Measurements from ENCODE around the gene CCDC57.

The CCDC57 gene

DNA sequence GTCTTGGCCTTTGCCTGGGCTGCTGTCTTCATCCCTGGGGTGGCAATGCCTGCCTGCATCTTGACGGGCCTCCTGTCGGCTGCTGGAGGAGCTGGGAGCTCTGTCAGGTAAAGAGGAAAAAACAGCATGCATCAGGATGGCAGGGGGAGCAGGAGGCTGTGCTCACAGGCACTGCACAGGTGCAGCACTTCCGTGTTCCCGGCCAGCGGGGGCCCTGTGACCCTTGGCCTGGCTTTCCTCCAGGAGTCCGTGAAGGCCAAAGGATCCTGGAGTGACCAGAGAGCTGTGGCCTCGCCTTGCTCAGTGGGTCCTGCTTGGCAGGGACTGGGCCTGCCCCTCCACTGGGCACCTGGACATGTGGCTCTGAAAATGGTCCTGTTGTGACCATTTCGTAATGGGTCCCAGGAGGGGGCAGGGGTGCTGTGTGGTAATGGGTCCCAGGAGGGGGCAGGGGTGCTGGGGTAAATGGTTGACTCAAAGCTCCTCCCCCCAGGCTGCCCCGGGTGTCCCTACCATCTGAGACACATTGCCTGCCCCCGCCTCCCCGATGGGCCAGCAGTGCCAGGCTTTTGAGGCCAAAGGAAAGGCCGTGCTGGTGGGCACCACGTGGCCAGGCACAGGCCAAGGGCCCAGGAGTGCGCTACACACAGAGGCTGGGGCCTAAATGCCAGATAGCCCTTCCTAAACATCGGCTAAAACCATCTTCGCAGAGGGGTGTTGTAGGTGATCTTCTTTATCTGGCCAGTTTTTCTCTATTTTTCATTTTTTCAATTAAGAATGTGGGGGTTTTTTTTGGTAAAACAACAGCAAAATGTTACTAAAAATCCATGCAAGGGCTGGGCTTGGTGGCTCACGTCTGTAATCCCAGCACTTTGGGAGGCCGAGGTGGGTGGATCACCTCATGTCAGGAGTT is 110.6 kb downstream of the CCDC57 start:
- no peak for DNase-seq

DNA sequence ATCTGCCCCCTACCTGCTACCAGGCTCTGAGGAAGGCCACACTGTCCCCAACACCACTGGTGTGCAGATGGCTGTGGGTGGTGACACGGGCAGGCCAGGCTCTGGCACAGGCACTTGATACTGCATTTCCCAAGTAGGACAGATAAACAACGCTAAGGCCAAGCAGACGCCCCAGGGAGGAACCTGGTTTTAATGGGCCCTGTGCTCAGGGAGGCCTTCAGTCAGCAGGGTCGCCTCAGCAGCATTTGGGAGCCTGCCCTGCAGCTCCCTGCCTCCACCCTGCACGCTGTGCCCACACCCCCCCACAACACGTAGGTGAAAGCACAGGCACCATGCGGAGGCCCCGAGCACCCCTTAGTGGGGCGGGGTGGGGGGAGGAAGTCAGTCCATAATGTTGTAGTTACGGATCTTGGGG is 111.3 kb downstream of the CCDC57 start:
- no peak for DNase-seq

DNA sequence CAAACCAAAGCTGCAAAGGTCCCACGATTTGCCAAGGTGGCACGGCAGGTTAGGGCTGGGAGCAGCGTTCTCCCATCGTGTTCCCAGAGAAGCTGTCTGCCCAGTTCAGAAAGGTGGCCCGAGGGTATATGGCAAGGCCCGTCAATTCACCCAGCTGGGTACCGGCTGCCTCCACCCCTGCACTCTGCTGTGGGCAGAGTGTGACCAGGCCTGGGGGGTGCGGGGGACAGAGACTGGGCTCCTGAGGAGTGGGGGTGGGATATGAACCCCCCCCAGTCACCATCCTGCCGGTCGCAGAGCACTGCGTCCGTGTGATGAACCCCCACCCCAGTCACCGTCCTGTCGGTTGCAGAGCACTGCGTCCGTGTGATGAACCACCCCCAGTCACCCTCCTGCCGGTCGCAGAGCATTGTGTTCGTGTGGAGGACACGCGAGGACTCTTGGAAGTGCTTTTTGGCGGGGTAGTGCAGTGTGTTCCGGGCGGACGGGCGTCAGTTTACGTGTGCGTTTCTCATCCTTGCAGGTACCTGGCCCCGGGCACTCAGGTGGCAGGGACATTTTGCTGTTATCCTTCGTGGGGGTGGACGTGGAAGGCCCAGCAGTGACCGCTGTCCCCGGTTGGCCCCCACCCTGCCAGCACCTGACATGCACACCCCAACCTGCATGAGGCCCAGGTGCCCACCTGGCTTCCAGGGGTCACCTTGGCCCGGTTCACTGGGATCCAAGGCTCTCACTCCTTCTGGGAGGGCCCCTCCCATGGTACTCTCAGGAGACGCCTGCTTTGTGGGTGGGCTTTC is 111.9 kb downstream of the CCDC57 start:
- no peak for DNase-seq

DNA sequence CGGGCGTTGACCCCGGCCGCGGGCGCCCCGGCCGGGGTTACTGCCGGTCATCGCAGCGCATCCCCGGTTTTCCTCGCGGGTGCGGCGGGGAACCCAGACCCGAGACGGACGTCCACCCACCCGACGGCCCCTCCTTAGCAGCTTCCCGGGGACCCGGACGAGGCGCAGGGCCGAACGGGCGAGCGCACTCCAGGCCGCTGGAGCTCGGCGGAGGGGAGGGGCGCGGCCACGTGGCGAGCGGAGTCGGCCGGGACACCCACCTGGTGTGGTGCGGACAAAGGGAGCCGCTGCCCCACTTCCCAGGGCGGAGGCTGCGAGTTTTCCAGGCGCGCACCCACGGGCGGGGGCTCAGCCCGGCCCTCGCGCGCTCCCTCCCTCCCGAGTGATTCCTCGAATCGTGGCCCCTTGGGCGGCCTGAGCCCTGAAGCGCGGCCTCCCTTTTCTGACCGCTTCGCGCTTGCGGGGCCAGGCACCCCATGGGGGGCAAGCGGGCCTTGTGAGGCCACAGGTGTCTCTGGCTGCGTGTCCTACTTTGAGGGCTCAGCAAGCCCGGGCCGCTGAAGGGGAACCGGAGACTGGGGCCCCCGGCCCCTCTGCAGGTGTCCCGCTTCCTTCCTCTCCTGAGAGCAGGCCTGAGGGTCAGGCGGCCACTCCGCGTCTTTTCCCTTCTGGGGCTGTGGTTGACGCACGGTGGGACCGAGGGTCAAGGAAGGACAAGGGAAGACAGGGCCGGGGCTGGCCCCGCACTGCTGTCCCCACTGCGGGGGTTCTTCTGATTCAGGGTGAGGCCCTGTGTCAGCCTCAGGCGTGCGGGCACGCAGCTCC is 113.5 kb downstream of the CCDC57 start:
- DNase-seq, result no peak

DNA sequence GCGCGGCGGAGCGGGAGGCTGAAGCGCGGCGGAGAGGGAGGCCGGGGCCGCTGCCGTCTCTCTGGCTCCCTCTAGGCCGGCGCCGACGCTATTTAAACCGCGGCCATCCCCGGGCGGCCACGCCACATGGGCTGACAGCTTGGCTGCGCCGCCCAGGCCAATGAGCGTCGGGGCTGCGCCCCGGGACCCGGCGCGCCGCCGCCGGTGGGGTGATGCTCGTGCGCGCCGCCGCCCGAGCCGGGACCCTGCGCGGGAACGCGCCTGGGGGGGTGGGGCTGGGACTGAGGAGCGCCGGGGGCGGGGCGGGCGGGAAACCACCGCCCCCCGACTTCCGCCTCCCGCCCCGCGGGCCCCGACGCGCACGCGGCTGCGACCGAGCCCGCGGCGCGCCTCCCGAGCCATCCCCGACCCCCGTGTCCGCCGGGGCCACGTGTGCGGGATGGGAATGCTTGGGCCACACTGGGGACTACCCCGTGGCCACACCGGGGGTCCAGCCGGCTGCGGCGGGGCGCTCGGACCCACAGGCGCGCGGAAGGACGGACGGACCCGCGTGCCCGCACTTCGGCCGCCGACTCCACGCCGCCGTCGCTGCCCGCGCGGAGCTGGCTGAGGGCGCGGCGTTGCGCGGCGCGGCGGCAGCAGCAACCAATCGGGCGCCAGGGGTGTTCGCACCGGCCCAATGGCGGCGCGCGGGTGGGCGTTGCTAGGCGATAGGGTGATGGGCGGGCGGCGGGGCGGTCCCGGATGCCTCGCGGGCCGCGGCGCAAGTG is 114.3 kb downstream of the CCDC57 start, which contains the start of gene FASN:
Gene FASN, minus strand, starts transcription at position 68 of the 770 bp plus-strand sequence. CDS start 1,791 bp downstream, outside the sequence.
- DNase-seq, result peak; percentile 95 to 96

DNA sequence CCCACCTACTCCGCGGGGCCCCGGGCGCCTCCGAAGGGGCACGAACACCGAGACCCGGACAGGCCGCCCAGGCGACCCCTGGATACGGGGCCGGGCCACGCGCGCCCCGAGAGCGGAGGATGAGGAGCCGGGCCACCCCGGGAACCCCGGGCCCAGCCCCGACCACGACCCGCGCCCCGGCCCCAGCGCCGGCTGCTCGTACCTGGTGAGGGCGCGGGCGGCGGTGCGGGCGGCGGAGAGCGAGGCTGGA is 114.8 kb downstream of the CCDC57 start:
- no peak for DNase-seq

DNA sequence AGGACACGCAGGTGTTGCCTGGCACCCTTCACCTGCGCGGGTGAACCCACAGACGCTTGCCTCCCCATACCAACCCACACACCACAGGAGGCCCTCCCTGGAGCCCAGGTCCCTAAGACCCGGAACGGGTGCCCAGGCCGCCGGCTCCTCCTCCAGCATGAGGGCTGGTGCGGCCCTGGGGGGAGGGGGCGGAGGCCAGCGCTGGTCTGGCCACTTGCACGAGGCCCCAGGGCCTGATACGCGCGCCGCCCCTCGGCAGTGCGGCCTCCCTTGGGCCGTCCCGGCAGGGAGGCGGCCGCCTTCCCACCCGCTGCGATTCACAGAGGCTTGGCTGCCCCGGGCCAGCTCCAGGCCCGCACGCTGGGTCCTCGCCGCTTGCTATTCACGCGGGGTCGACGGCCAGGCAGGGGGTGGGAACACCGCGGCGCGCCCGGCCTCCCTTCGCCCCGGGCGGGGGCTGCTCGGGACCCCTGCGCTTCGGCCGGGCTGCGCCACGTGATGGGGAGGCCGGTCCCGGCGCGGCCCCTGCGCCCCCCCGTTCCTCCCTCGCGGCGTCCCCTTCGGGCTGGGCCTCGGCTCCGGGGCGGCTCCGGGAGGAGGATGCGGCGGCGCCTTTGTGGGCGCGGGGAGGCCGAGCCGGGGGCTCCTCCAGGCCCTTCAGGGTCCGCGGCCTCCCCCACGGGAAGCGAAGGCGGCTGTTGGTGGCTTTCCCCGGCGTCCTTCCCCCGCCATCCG is 115.3 kb downstream of the CCDC57 start:
- peak in 1 of 2 donors; percentile 14 for DNase-seq

DNA sequence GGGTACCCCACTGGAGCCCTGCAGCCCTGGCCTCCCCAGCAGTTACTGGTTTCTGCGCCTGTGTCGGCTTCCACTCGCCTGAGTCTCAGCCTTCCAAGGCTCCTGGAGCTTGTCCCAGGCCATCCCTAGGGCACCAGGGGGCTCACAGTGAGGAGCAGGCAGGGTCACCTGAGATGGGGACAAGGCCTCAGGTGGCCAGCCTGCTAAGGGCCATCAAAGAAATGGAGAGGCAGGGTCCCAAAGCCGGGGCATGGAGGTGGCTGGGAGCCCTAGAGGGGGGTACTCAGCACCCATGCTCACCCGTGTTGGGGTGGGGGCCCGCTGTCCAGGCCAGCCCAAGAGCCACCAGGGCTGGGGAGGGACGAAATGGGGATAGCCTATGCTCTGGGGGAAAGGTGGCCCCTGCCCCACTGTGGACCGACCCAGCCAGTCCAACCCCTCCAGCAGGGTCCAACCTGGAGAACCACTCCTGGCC is 115.9 kb downstream of the CCDC57 start:
- DNase-seq, result no peak

DNA sequence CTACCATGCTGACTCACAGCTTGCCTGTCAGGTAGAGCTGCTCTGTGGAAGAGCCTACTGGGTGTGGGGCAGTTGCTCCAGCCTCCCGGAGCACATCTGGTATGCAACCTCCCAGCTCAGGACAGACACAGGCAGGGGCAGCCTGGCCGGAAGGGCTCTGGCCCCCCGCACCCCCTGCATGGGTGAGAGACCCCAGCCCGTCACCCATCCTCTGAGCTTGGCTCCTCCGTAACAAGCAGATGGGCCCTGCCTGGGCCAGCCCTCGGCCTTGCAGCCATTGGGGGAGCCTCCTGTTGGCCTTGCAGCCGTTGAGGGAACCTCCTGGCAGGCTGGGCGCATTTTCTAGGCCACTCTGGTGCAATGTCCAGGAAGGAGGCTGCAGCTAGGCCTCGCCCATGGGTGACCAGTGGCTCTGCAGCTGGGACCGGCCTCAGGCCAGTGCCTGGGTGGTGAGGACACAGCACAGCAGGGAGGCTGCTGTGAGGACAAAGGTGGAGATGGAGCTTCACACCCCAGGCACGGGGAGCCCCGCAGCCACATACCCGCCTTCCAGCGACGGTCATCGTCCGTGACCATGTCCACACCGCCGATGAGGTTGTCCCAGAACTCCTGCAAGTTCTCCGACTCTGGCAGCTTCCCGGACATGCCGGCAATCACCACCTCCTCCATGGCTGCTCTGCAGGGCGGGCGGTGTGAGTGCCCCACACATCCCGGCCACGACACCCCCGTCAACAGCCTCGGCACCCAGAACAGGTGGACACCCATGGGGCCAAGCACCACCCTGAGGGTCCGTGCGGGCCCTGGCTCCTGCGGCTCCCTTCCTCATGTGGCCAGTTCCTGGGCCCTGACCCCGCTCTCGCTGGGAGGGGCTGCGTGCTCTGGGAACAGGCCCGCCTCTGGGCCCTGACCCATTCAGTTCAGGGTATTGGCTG is 116.6 kb downstream of the CCDC57 start:
- DNase-seq, result no peak

DNA sequence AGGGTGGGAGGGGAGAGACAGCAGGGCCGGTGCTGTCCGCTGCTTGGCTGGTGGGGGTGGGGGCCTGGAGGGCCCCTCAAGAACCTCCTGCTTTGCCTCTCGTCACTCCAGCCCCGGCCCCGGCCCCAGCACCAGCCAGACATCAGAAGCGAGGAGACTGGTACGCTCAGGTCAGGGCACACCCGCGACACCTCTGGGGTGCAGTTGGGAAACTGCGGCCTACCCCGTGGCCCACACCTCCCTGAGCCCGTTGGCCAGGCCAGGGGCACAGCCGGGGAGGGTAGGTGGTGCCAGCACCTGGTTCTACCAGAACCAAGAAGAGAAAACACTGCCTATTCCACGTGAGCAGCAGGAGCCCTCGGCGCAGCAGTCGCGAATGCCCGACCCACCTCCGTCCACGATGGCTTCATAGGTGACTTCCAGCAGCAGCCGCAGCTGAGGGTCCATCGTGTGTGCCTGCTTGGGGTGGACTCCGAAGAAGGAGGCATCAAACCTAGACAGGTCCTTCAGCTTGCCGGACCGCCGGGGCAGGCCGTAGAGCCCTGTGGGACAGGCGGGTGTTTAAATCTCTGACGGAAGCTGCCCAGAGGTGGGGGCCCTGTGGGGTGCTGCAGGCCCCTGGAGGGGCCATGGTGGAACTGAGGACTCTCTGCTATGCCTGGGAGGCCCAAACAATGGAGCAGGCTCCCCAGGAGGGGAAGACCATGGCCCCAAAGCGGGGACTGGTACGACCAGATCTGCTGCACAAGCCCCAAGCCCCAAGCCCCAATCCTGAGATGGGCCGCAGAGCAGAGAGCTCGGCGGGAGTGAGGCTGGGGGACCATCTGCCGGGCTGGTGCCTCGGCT is 117.5 kb downstream of the CCDC57 start:
- no peak for DNase-seq

DNA sequence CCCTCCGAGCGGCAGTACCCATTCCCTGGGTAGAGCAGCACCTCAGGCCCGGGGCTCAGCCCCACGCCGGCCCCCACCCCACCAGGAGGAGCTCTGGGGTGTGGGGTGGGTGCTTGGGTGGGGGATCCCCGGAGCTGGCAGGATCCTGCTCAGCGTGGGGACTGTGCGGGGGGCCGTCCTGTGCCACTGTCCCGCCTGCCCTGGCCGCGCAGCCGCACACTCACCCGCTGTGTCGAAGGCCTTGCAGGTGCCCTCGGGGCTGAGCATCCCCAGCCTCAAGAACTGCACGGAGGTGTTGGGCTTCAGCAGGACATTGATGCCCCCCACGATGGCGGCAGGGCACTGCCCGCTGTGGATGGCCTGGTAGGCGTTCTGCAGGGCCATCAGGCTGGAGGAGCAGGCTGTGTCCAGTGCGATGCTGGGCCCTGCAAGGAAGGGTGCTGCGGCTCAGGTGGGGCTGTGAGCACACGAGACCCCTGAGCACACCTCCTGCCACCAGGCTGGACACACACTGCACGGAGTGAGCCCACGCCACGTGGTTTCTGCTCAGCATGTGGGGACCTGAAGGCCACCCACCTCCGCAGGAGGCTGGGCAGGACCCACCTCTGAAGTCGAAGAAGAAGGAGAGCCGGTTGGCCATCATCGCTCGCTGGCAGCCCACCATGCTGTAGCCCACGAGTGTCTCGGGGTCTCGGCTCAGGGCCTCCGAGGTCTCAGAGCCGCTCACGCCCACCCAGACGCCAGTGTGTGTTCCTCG is 119.5 kb downstream of the CCDC57 start:
- DNase-seq, result no peak

DNA sequence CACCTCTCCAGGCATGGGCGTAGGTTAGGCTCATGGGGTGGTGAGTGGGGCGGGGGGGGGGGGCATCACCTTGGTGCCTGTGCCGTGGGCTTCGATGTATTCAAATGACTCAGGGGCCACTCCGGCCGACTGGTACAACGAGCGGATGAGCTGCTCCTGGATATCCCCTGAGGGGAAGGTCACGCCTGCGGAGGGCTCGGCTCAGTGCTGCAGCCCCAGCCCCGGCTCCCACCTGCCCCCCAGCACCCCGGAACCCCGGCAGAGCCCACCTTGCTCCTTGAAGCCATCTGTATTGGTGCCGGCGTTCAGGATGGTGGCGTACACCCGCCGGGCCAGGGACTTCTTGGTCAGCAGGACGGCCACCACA is 120.0 kb downstream of the CCDC57 start:
- DNase-seq, result no peak

DNA sequence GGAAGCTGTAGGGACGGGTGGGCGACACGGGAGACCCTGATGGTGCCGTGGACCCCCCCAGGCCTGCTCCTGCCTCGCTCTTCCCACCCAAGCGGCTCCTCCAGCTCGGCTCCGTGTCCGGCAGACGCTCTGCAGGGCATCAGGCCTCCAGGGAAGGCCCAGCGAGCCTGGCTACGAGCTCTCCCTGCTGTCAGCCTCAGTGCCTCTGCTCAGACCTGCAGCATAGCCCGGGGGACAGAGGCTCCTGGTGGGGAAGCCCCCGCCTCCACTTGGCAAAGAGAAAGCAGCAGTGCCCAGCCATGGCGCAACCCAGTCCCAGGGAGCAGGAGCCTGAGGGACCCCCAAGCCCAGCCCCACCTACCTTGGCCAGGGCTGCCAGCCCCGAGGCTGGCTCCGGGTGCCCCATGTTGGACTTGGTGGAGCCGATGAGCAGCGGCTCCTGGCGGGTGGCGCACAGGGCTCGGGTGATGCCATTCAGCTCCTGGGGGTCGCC is 120.5 kb downstream of the CCDC57 start:
- DNase-seq, result no peak

DNA sequence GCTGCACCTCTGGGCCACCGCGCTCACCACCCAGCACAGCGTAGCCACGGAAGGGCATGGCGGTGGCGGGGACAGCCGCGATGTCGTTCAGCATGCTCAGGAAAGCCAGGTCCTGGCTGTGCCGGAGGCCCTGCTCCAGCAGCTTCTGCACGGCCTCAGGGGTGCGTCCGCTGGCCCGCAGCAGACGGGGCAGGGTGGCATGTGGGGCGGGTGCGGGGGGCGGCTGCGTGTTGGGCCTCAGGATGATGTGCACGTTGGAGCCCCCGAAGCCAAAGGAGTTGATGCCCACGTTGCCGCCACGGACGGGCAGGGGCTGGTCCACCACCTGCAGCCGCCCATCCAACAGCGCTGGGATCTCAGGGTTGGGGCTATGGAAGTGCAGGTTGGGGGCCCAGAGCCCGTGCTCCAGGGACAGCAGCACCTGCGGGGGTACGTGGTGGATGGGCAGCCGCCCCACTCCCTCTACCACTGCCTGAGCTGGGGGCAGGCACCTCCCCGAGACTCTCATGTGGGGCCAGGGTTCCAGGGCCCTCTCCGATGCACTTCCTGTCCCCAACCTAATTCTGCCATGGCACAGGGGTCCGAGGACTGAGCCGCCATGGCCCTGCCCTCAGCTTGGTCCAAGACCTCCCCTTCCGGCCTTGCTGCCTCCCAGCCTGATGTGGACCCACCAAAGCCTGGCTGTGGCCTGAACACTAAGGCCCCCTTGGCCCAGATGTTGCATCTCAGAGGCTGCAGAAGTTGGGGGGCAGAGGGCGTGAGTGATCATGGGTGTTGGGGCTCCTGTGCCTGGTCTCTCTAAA is 121.2 kb downstream of the CCDC57 start:
- no peak for DNase-seq

DNA sequence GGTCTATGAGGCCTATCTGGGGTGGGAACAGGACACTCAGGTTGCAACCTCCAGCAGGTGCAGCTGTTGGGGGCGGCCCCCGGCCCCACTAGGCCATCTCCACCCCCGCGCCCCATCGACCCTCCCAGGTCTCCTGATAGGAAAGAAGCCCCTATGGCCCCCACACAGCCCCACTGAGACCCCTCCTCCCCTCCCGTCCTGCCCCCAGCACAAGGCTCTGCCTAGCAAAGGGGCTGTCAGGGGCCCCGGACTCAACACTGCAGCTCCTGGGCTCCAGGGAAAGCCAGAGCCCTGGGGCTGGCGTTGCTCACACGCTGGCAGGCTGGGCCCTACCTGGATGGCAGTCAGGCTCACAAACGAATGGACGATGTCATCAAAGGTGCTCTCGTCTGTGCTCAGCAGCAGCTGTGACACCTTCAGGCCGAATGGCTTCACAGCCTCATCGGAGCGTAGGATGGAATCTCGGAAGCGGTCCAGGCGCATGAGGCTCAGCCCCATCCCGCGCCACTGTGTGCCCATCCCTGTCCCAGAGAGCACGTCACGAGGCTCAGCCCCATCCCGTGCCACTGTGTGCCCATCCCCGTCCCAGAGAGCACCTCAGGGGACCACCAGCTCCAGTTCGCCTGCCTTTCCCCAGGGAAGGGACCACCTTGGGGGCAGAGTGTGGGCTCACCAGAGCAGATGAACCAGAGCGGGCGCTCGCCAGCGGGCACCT is 121.9 kb downstream of the CCDC57 start:
- no peak for DNase-seq

DNA sequence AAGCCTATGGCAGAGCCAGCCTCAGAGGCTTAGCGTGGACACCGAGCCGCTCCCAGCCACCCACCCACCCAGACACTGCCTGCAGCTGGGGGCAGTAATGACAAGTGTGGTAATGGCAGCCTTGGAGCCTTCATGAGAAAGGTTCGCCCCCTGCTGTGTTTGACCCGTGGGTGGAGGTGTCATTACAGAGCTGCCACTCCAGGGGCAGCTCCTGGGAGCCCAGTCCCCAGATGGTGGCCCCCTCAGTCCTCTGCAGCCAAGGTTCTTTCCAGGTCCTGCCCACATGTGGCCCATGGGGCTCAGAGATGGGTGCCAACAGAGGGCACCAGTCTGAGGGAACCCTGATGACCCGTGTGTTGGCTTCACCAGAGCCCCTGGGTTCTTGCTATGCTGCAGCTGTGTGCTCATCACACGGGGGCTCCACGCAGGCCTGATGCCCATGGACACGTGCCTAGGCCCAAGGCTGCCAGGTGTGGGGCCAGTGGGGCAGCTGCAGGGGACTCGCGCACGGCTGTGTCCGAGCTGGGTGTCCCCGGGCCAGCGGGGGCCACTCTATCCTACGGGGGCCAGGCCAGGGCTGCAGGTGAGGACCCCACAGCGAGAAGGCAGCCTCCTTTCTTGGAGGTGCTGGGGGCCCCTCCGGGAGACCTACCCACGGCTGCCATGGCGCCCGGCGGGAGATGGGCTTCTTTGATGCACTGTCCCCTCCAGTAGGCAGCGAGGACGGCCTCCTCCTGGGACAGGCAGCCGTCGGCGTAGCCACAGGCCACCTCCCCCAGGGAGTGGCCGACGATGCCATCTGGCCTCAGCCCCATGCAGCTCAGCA is 122.7 kb downstream of the CCDC57 start:
- no peak for DNase-seq

Measured in CD4-positive, alpha-beta T cell treated with Interleukin-1 beta for 1 hour (primary cell).